GM18861 (cell line): ENCODE measurements around the gene PPT1.

Source experiments
- ATAC-seq: cut with Tn5 transposase; IDR thresholded peaks from one replicate; pipeline ENCODE4 v1.9.1; 2021; ENCODE audit not compliant: unreplicated experiment

The PPT1 gene

DNA sequence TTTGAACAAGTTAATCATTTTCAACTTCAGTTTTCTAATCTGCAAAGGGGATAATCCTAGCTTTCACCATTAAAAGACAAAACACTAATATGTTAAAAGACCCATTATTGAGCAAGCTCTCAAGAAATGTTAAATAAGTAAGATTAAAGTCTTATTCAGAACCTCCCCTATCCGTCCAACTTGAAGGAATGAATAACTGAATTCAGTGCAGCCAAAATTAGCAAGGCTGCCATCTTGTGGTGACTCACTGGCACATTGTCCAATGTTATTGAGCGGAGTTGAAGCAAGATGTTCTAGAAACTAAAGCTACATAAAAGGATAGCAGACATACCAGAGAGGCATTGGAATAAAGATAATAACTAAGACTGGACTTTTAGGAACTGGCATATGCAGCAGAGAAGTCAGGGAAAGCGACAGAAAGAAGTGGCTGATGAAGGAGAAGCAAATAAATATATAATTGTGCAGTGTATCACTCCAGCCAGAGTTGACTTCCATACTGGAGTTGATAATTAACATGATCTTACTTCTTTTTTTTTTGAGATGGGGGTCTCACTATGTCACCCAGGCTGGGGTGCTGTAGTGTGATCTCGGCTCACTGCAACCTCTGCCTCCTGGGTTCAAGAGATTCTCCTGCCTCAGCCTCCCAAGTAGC lies 64.7 kb downstream of the PPT1 start:
- ATAC-seq, result no peak

DNA sequence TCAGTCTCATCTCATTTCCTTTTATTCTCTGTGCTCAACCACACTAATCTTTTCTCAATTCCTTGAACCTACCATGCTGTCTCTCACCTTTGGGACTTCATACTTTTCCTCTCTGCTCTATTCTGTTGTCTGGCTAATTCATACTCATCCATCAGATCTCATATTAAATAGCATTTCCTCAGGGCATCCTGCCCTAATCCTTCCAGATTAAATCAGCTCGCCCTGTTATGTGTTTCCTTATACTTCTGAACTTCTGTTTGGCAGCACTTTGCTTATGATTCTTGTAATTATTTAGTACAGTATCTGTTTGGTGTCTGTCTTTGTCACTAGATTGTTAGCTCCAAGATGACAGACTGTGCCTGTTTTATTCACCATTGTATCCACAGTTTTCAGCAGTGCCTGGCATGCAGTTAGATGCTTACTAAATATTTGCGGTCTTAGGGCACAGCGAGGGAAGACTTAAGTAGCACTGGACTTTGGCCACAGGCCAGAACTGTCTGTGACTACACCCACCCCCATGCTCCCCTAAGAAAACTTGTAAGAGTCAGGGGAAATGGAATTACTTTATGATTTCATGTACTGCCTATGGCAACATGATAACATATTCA lies 66.4 kb downstream of the PPT1 start:
- ATAC-seq, result no peak

GRCh38 chr1:40029608-40030007 lies 67.4 kb downstream of the PPT1 start:
- no peak for ATAC-seq

DNA sequence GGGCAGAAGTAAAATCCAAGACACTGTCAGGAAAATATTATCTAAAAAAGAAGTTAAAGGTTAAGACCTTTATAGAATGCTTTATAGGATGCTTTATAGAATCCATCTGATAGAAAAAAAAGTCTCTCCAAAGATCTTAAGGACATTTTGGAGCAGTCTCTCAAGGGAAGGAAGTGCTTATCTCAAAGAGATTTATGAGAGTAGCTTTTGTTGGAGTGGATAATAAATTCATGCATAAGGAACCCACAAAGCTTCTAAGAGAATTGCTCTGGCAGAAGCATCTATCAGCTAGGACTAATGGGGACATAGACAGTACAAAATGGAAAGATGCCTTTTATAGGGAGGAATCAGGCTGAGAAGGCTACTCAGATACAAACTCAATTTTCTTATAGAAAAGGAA lies 69.4 kb downstream of the PPT1 start:
- ATAC-seq, result no peak

DNA sequence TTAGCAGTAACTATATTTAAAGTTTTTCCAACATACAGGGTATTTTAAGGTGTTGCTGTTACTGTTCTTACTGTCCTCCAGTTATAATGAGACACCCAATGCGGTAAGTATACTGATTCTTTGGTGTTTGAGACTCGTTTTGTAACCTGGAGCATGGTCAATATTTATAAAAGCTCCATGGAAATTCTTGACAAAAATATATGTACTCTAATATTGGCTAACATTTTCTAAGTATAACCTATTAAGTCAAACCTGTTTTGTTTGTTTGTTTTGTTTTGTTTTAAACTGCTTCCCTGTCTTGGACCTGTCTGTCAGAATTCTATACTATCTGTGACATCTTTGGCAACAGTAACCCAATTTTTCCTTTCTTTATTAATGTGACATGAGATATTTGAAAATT lies 72.4 kb downstream of the PPT1 start:
- ATAC-seq, result no peak

DNA sequence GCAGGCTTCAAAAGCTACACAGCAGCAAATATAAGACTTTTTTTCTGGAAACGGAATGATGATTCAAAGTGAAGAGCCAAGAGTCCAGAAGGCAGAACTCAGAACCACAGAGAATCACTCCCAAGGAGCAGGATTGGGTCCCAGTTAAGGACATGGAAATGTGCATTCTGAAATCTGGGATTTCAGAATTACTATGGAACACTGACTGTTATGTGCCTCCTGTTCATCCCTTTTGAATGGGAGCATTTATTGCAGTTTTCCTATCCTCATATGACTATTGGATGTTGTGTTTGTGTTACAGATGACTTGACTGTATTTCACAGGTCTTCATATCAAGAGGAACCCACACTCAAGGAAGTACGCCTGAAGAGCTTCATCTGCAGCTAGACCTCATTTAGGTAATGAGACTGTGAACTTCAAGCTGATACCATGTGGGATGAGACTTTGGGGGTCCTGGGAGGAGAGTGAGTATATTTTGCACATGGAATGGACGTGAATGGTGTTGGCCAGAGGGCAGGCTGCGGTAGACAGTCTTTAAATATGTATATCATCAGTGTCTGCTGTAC lies 73.6 kb downstream of the PPT1 start:
- ATAC-seq, result no peak
